Trophoblast cell (in vitro differentiated cells and primary cell): ENCODE measurements around the gene MORC2.
A peak's percentile ranks its signal among the peaks of the same experiment; 100 is the strongest.

Experiments used
- DNase-seq, 2 donors: peaks; one replicate each; pipeline ENCODE4 v3.0.0-alpha.2; 2016
- H2AFZ ChIP-seq: 2 replicates; pipeline ENCODE4 v1.6.1; 2013; ENCODE audit warnings: low read length, moderate library complexity, mild to moderate bottlenecking; ENCODE audit not compliant: insufficient read depth, poor library complexity
- H2AK5ac ChIP-seq: 2 replicates; pipeline ENCODE4 v1.6.1; 2013; ENCODE audit warnings: mild to moderate bottlenecking, low read length
- H2BK120ac ChIP-seq: 2 replicates; pipeline ENCODE4 v1.6.1; 2013; ENCODE audit warnings: low read length, mild to moderate bottlenecking, moderate library complexity; ENCODE audit not compliant: insufficient read depth, poor library complexity
- H2BK12ac ChIP-seq: 2 replicates; pipeline ENCODE4 v1.6.1; 2013; ENCODE audit warnings: mild to moderate bottlenecking, low read length, moderate library complexity
- H2BK5ac ChIP-seq: 2 replicates; pipeline ENCODE4 v1.6.1; 2013; ENCODE audit warnings: low read length, low read depth, moderate library complexity, mild to moderate bottlenecking; ENCODE audit not compliant: poor library complexity
- H3K14ac ChIP-seq: 2 replicates; pipeline ENCODE4 v1.6.1; 2013; ENCODE audit warnings: mild to moderate bottlenecking, low read length
- H3K18ac ChIP-seq: 2 replicates; pipeline ENCODE4 v1.6.1; 2013; ENCODE audit warnings: mild to moderate bottlenecking, low read length
- H3K23ac ChIP-seq: 2 replicates; pipeline ENCODE4 v1.6.1; 2013; ENCODE audit warnings: low read length
- H3K27ac ChIP-seq: 2 replicates; pipeline ENCODE4 v1.5.1; 2013; ENCODE audit warnings: low read depth, mild to moderate bottlenecking, inconsistent platforms, low read length, moderate library complexity
- H3K27me3 ChIP-seq: 2 replicates; pipeline ENCODE4 v1.6.1; 2013; ENCODE audit warnings: inconsistent platforms, mild to moderate bottlenecking, low read length, moderate library complexity; ENCODE audit not compliant: insufficient read depth
- H3K36me3 ChIP-seq, 2 experiments: 1 replicate in 1 of 2; 2 replicates in 1 of 2; pipeline ENCODE4 v1.6.1; 2013; ENCODE audit warnings: low read length in 2 of 2, mild to moderate bottlenecking in 2 of 2, moderate library complexity in 1 of 2; ENCODE audit not compliant: insufficient read depth in 2 of 2, control insufficient read depth in 1 of 2
- H3K4ac ChIP-seq: 2 replicates; pipeline ENCODE4 v1.6.1; 2013; ENCODE audit warnings: low read depth, mild to moderate bottlenecking, low read length, moderate library complexity
- H3K4me1 ChIP-seq, 2 experiments: 1 replicate in 1 of 2; 2 replicates in 1 of 2; pipeline ENCODE4 v1.6.1; 2013; ENCODE audit warnings: low read length in 2 of 2, mild to moderate bottlenecking in 2 of 2, moderate library complexity in 1 of 2; ENCODE audit not compliant: insufficient read depth in 2 of 2, control insufficient read depth in 1 of 2
- H3K4me2 ChIP-seq: 2 replicates; pipeline ENCODE4 v1.6.1; 2013; ENCODE audit warnings: inconsistent platforms, mild to moderate bottlenecking, low read length, moderate library complexity
- H3K4me3 ChIP-seq: 2 replicates; pipeline ENCODE4 v1.5.1; 2013; ENCODE audit warnings: mild to moderate bottlenecking, low read depth, low read length, inconsistent platforms
- H3K79me1 ChIP-seq: one replicate; pipeline ENCODE4 v1.6.1; 2013; ENCODE audit warnings: low read length
- H3K79me2 ChIP-seq: 2 replicates; pipeline ENCODE4 v1.6.1; 2013; ENCODE audit warnings: low read length, mild to moderate bottlenecking; ENCODE audit not compliant: control insufficient read depth, insufficient read depth, poor library complexity
- H3K9ac ChIP-seq: 2 replicates; pipeline ENCODE4 v1.6.1; 2013; ENCODE audit warnings: mild to moderate bottlenecking, low read length
- H3K9me3 ChIP-seq: 2 replicates; pipeline ENCODE4 v1.6.1; 2013; ENCODE audit warnings: low read depth, mild to moderate bottlenecking, control low read depth, inconsistent platforms, low read length; ENCODE audit not compliant: insufficient read depth
- H4K12ac ChIP-seq: 2 replicates; pipeline ENCODE4 v1.6.1; 2013; ENCODE audit warnings: low read depth, mild to moderate bottlenecking, low read length, moderate library complexity
- H4K8ac ChIP-seq: 2 replicates; pipeline ENCODE4 v1.6.1; 2013; ENCODE audit warnings: low read depth, mild to moderate bottlenecking, low read length, moderate library complexity
- H4K91ac ChIP-seq: one replicate; pipeline ENCODE4 v1.6.1; 2013; ENCODE audit warnings: low read depth, mild to moderate bottlenecking, low read length, moderate library complexity
- WGBS: extraction: QIAGEN DNeasy Blood & Tissue Kit; methylation state at CpG from one replicate; pipeline ENCODE4 v1.1.7; 2013; ENCODE audit warnings: missing lambda C conversion rate; ENCODE audit not compliant: insufficient read length, insufficient coverage; ENCODE audit errors: extremely low coverage; 5-methylcytosine and 5-hydroxymethylcytosine counted together

The MORC2 gene

GRCh38 chr22:30885001-30885366 lies 83.6 kb downstream of the MORC2 start:
- Histone ChIP-seq H3K4me3 (peak overlapping the region; percentile 23), H3K4ac (no peak overlapping the region), H4K8ac (no peak overlapping the region), H3K36me3 (peaks cover 2% of the 10 kb centered on the region in 2 experiments), H2AK5ac (no peak overlapping the region), H3K27me3 (no peaks in the 10 kb centered on the region), H3K14ac (no peak overlapping the region), H3K79me2 (no peaks in the 10 kb centered on the region), H2BK5ac (no peak overlapping the region), H3K9me3 (peaks cover 8% of the 10 kb centered on the region), H3K9ac (no peak overlapping the region), H2BK120ac (no peak overlapping the region), H2BK12ac (no peak overlapping the region), H3K18ac (no peak overlapping the region), H4K12ac (no peak overlapping the region), H3K4me2 (no peak overlapping the region), H4K91ac (no peak overlapping the region), H3K4me1 (peaks cover 3 to 4% of the 10 kb centered on the region in 2 experiments), H3K79me1 (no peaks in the 10 kb centered on the region), H3K23ac (no peak overlapping the region), H2AFZ (no peak overlapping the region), H3K27ac (no peak overlapping the region)
- no CpG with 5 or more reads among the region's 5 CpGs for WGBS
- no peak for DNase-seq

GRCh38 chr22:30884211-30885000 lies 84.2 kb downstream of the MORC2 start:
- H3K14ac ChIP-seq, result no peak overlapping the region
- peaks cover 3 to 4% of the 10 kb centered on the region in 2 experiments for H3K4me1 ChIP-seq
- H3K4ac ChIP-seq, result no peak overlapping the region
- H2BK120ac ChIP-seq, result no peak overlapping the region
- no peaks in the 10 kb centered on the region for H3K79me1 ChIP-seq
- H3K4me2 ChIP-seq, result no peak overlapping the region
- no peak overlapping the region for H3K18ac ChIP-seq
- H3K9me3 ChIP-seq, result peaks cover 6% of the 10 kb centered on the region
- H3K27me3 ChIP-seq, result no peaks in the 10 kb centered on the region
- no CpG with 5 or more reads among the region's 18 CpGs for WGBS
- no peak overlapping the region for H2BK12ac ChIP-seq
- peak overlapping the region; percentile 23 for H3K4me3 ChIP-seq
- H3K9ac ChIP-seq, result no peak overlapping the region
- no peak overlapping the region for H3K23ac ChIP-seq
- no peak overlapping the region for H4K12ac ChIP-seq
- H3K36me3 ChIP-seq, result no peaks in the 10 kb centered on the region
- H2AFZ ChIP-seq, result no peak overlapping the region
- no peak overlapping the region for H2AK5ac ChIP-seq
- H4K91ac ChIP-seq, result no peak overlapping the region
- H4K8ac ChIP-seq, result no peak overlapping the region
- H2BK5ac ChIP-seq, result no peak overlapping the region
- no peaks in the 10 kb centered on the region for H3K79me2 ChIP-seq
- DNase-seq, result no peak
- H3K27ac ChIP-seq, result no peak overlapping the region

- Histone ChIP-seq H3K36me3 (no peaks in the 10 kb centered on the region), H4K12ac (no peak overlapping the region), H3K14ac (no peak overlapping the region), H3K4me1 (peaks cover 3 to 4% of the 10 kb centered on the region in 2 experiments), H4K8ac (no peak overlapping the region), H3K23ac (no peak overlapping the region), H3K4me3 (no peak overlapping the region), H3K27me3 (no peaks in the 10 kb centered on the region), H3K79me1 (no peaks in the 10 kb centered on the region), H3K18ac (no peak overlapping the region), H4K91ac (no peak overlapping the region), H3K9me3 (peaks cover 6% of the 10 kb centered on the region), H2BK12ac (no peak overlapping the region), H3K4me2 (no peak overlapping the region), H2BK120ac (no peak overlapping the region), H3K79me2 (no peaks in the 10 kb centered on the region), H3K9ac (no peak overlapping the region), H3K4ac (no peak overlapping the region), H2AFZ (no peak overlapping the region), H2BK5ac (no peak overlapping the region), H2AK5ac (no peak overlapping the region), H3K27ac (no peak overlapping the region)
- no CpG with 5 or more reads among the region's 7 CpGs for WGBS
- DNase-seq, result no peak
Observed at GRCh38 chr22:30883586-30884145, 84.9 kb downstream of the MORC2 start.

- no peaks in the 10 kb centered on the region for H3K36me3 ChIP-seq
- H2BK12ac ChIP-seq, result no peak overlapping the region
- no peak overlapping the region for H4K8ac ChIP-seq
- H3K4ac ChIP-seq, result no peak overlapping the region
- no peak overlapping the region for H3K4me2 ChIP-seq
- H3K9me3 ChIP-seq, result peaks cover 6% of the 10 kb centered on the region
- H2AK5ac ChIP-seq, result no peak overlapping the region
- H3K4me1 ChIP-seq, result peaks cover 3 to 4% of the 10 kb centered on the region in 2 experiments
- H3K27me3 ChIP-seq, result no peaks in the 10 kb centered on the region
- no peak overlapping the region for H4K91ac ChIP-seq
- H3K14ac ChIP-seq, result no peak overlapping the region
- no peaks in the 10 kb centered on the region for H3K79me1 ChIP-seq
- DNase-seq, result no peak
- H4K12ac ChIP-seq, result no peak overlapping the region
- no peak overlapping the region for H3K27ac ChIP-seq
- H3K79me2 ChIP-seq, result no peaks in the 10 kb centered on the region
- no peak overlapping the region for H2BK5ac ChIP-seq
- H2AFZ ChIP-seq, result no peak overlapping the region
- H2BK120ac ChIP-seq, result no peak overlapping the region
- H3K18ac ChIP-seq, result no peak overlapping the region
- H3K9ac ChIP-seq, result no peak overlapping the region
- no CpG with 5 or more reads among the region's 4 CpGs for WGBS
- no peak overlapping the region for H3K23ac ChIP-seq
- H3K4me3 ChIP-seq, result no peak overlapping the region
Observed at GRCh38 chr22:30882974-30883533, 85.5 kb downstream of the MORC2 start.
